SK-N-SH (cell line): Measurements from ENCODE around the gene PIGZ.

Experiments
- CHD2 ChIP-seq: fragments of 150-350 bp; IDR thresholded peaks from 2 replicates; pipeline ENCODE4 v1.6.1; 2018; ENCODE audit warnings: low read length; ENCODE audit not compliant: partially characterized antibody
- CTCF ChIP-seq: fragments of 200-600 bp; sonication (generic); IDR thresholded peaks from 2 replicates; pipeline ENCODE4 v1.6.1; 2017; ENCODE audit warnings: antibody characterized with exemption, mild to moderate bottlenecking, moderate library complexity
- FOSL2 ChIP-seq: IDR thresholded peaks from 2 replicates; pipeline ENCODE4 v1.4.0; 2012; ENCODE audit warnings: low read depth, mild to moderate bottlenecking, moderate library complexity, borderline replicate concordance
- MAX ChIP-seq: IDR thresholded peaks from 2 replicates; pipeline ENCODE4 v1.4.0; 2012; ENCODE audit warnings: low read depth
- NRF1 ChIP-seq: IDR thresholded peaks from 2 replicates; pipeline ENCODE4 v1.6.1; 2012; ENCODE audit warnings: low read depth, mild to moderate bottlenecking, low read length
- PBX3 ChIP-seq: IDR thresholded peaks from 2 replicates; pipeline ENCODE4; 2012
- POLR2AphosphoS5 ChIP-seq: IDR thresholded peaks from 2 replicates; pipeline ENCODE4 v1.6.1; 2012; ENCODE audit warnings: low read depth, low read length
- RAD21 ChIP-seq: IDR thresholded peaks from 2 replicates; pipeline ENCODE4 v1.6.1; 2012; ENCODE audit warnings: mild to moderate bottlenecking, low read length
- RXRA ChIP-seq: IDR thresholded peaks from 2 replicates; pipeline ENCODE4 v1.4.0; 2012; ENCODE audit warnings: low read depth, mild to moderate bottlenecking, borderline replicate concordance
- TAF1 ChIP-seq: IDR thresholded peaks from 2 replicates; pipeline ENCODE4 v1.6.1; 2012; ENCODE audit warnings: low read depth, mild to moderate bottlenecking, low read length, moderate library complexity, borderline replicate concordance
- TEAD4 ChIP-seq: IDR thresholded peaks from 2 replicates; pipeline ENCODE4 v1.4.0; 2012; ENCODE audit warnings: mild to moderate bottlenecking, borderline replicate concordance; ENCODE audit not compliant: insufficient read depth
- YY1 ChIP-seq: IDR thresholded peaks from 2 replicates; pipeline ENCODE4 v1.4.0; 2012; ENCODE audit warnings: low read depth, mild to moderate bottlenecking

- TF ChIP-seq RAD21 (no peak), TAF1 (no peak), CTCF (no peak), RXRA (no peak), POLR2AphosphoS5 (no peak), YY1 (no peak), PBX3 (no peak), FOSL2 (no peak), NRF1 (no peak), MAX (no peak), CHD2 (no peak), TEAD4 (no peak)
Measured at GRCh38 chr3:196941729-196942225, 26.9 kb downstream of the PIGZ start.
